ENCODE measurements around the gene GPX1.

The GPX1 gene

DNA sequence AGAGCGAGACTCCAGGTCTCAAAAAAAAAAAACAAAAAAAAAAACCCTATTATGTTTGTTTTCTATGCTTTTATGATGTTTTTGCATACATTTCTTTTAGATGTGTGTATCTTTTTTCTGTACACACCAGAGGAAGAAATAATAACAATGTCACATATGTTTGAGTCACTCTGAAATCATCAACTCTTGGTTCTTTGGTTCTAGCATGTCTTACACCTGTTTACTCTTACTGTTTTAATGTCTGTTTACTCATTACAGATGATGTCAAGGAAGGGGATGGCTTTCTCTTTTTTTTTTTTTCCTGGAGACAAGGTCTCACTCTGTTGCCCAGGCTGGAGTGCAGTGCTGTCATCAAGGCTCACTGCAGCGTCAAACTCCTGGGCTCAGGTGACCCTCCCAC lies 29.6 kb upstream of the GPX1 start:
- DNase-seq: no peak
- no peaks in the 10 kb centered on the region for H3K9me3 ChIP-seq (replicated peaks; ENCODE audit: insufficient read depth, low read length)
- H3K27ac ChIP-seq (ENCODE audit: low read length): no peak overlapping the region
- no peaks in the 10 kb centered on the region for H3K27me3 ChIP-seq (replicated peaks; ENCODE audit: insufficient read depth, low read length)
- H3K9me2 ChIP-seq (replicated peaks; ENCODE audit: insufficient read depth, low read length): no peaks in the 10 kb centered on the region
- no peak for TF ChIP-seq EZH2 (optimal IDR thresholded peaks at IDR 0.05; ENCODE audit: low read depth, low read length)
- TF ChIP-seq CTCF (IDR thresholded peaks at IDR 0.05; ENCODE audit: low read length): no peak
- no peak for TF ChIP-seq EZH2phosphoT487 (IDR thresholded peaks at IDR 0.05; ENCODE audit: low read length)
- peaks cover 98% of the 10 kb centered on the region for H3K79me2 ChIP-seq (ENCODE audit: low read length)
- no peak overlapping the region for H3K4me3 ChIP-seq (ENCODE audit: low read length)
- H3K4me1 ChIP-seq (ENCODE audit: low read length): no peaks in the 10 kb centered on the region
- H3K36me3 ChIP-seq (replicated peaks; ENCODE audit: insufficient read depth, low read length): 0 out of 2 replicates have a peak, but pooled peaks cover 3% of the 10 kb centered on the region
- H3K4me2 ChIP-seq (ENCODE audit: low read depth, low read length): no peak overlapping the region
- peaks cover 50% of the 10 kb centered on the region for H4K20me1 ChIP-seq (ENCODE audit: insufficient read depth, low read length)
- H3K9ac ChIP-seq (ENCODE audit: low read length): no peak overlapping the region
- H3F3A ChIP-seq (ENCODE audit: insufficient read depth, low read length): 0 out of 2 replicates have a peak, but pooled peaks cover 3% of the 10 kb centered on the region
- H2AFZ ChIP-seq (ENCODE audit: low read length): no peak overlapping the region

GRCh38 chr3:49386056-49386756 lies 28.1 kb upstream of the GPX1 start:
- H3K9me3 ChIP-seq (replicated peaks; ENCODE audit: insufficient read depth, low read length): no peaks in the 10 kb centered on the region
- no peak overlapping the region for H3K4me2 ChIP-seq (ENCODE audit: low read depth, low read length)
- peaks cover 97% of the 10 kb centered on the region for H3K79me2 ChIP-seq (ENCODE audit: low read length)
- no peaks in the 10 kb centered on the region for H3K9me2 ChIP-seq (replicated peaks; ENCODE audit: insufficient read depth, low read length)
- no peak overlapping the region for H3K27ac ChIP-seq (ENCODE audit: low read length)
- H3K9ac ChIP-seq (ENCODE audit: low read length): no peak overlapping the region
- no peaks in the 10 kb centered on the region for H3K4me1 ChIP-seq (ENCODE audit: low read length)
- H3K27me3 ChIP-seq (replicated peaks; ENCODE audit: insufficient read depth, low read length): no peaks in the 10 kb centered on the region
- no peak for DNase-seq
- no peak overlapping the region for H3K4me3 ChIP-seq (ENCODE audit: low read length)
- peaks cover 45% of the 10 kb centered on the region for H4K20me1 ChIP-seq (ENCODE audit: insufficient read depth, low read length)
- TF ChIP-seq EZH2 (optimal IDR thresholded peaks at IDR 0.05; ENCODE audit: low read depth, low read length) (no peak), EZH2phosphoT487 (IDR thresholded peaks at IDR 0.05; ENCODE audit: low read length) (no peak), CTCF (IDR thresholded peaks at IDR 0.05; ENCODE audit: low read length) (no peak)
- H3F3A ChIP-seq (ENCODE audit: insufficient read depth, low read length): 0 out of 2 replicates have a peak, but pooled peaks cover 3% of the 10 kb centered on the region
- H3K36me3 ChIP-seq (replicated peaks; ENCODE audit: insufficient read depth, low read length): 0 out of 2 replicates have a peak, but pooled peaks cover 3% of the 10 kb centered on the region
- no peak overlapping the region for H2AFZ ChIP-seq (ENCODE audit: low read length)

GRCh38 chr3:49385617-49386016 lies 27.5 kb upstream of the GPX1 start:
- no peak overlapping the region for H3K27ac ChIP-seq (ENCODE audit: low read length)
- H3K9ac ChIP-seq (ENCODE audit: low read length): no peak overlapping the region
- H3K27me3 ChIP-seq (replicated peaks; ENCODE audit: insufficient read depth, low read length): no peaks in the 10 kb centered on the region
- TF ChIP-seq CTCF (IDR thresholded peaks at IDR 0.05; ENCODE audit: low read length) (no peak), EZH2phosphoT487 (IDR thresholded peaks at IDR 0.05; ENCODE audit: low read length) (no peak), EZH2 (optimal IDR thresholded peaks at IDR 0.05; ENCODE audit: low read depth, low read length) (no peak)
- H3K9me2 ChIP-seq (replicated peaks; ENCODE audit: insufficient read depth, low read length): no peaks in the 10 kb centered on the region
- H3K36me3 ChIP-seq (replicated peaks; ENCODE audit: insufficient read depth, low read length): 0 out of 2 replicates have a peak, but pooled peaks cover 3% of the 10 kb centered on the region
- peaks cover 49% of the 10 kb centered on the region for H4K20me1 ChIP-seq (ENCODE audit: insufficient read depth, low read length)
- H2AFZ ChIP-seq (ENCODE audit: low read length): no peak overlapping the region
- H3F3A ChIP-seq (ENCODE audit: insufficient read depth, low read length): 0 out of 2 replicates have a peak, but pooled peaks cover 3% of the 10 kb centered on the region
- no peak for DNase-seq
- peaks cover 97% of the 10 kb centered on the region for H3K79me2 ChIP-seq (ENCODE audit: low read length)
- no peaks in the 10 kb centered on the region for H3K9me3 ChIP-seq (replicated peaks; ENCODE audit: insufficient read depth, low read length)
- H3K4me1 ChIP-seq (ENCODE audit: low read length): no peaks in the 10 kb centered on the region
- H3K4me3 ChIP-seq (ENCODE audit: low read length): no peak overlapping the region
- H3K4me2 ChIP-seq (ENCODE audit: low read depth, low read length): no peak overlapping the region

Data from MM.1S (cell line).